ENCODE data around the gene OSER1.

The OSER1 gene

DNA sequence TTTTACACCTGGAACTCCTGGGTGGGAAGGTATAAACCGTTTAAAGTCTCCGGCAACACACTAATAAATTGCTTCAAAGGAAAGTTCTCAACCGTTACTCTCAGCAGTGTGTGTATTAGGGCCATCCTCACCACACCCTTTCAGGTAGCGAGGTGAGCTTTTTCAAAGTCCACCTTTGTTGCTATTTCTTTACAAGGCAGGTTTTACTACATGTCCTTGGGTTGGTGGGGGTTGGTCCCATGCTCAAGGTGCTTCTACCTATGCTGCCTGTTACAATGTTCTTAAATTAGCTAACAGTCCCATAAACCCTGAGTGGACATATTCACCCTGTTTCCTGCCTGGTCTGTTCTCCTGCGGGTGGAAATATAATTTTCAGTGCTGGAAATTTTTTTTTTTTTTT is 13.2 kb upstream of the OSER1 start:
- DNase-seq = no peak

- DNase-seq = no peak
These were observed 12.2 kb upstream of the OSER1 start for GRCh38 chr20:44222633-44223368.

DNA sequence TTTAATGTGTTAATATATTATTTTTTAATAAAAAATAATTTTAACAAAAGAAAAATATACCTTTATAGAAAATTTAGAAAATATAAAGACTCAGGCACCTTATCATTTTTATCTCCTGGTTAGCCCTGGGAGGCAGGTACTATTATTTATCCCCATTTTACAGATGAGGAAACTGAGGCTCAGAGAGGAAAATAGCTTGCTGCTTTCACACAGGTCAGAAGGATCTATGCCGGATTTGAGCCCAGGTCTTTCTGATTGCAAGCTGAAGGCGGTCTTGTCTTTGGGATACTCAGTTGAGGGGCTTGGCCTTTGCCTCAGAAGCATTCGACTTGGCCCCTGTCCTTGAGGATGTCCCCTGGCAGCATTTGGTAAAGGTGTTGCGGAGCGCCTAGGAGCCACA is 11.5 kb upstream of the OSER1 start:
- DNase-seq = no peak

DNA sequence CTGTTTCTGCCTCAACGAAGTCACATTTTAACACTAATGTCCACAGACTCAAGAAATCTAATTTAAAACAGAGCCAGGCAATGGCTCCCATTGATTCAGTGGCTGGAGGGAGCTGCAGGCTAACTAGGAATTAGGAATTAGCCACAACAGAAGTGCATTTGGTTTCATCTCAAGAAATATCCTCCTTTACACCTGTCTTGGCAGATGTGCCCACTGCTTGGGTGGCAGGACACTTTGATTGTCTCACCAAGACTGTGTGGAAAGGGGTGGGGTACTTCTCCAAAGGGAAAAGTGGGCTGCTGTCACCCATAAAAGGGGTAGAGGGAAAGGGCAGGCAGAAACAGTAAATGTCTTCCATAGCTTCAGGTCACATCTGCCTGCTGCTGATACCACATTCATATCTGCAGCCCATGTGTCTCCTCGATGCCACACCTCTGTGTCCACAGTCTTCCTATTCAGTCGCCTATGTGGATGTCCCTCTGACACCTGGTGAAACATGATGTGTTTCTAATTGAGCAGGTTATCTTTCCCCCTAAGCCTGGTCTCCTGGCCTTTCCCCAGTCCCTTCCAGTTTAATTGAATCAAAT is 10.9 kb upstream of the OSER1 start:
- no peak for DNase-seq

GRCh38 chr20:44219791-44220190 is 9.2 kb upstream of the OSER1 start:
- DNase-seq = no peak

DNA sequence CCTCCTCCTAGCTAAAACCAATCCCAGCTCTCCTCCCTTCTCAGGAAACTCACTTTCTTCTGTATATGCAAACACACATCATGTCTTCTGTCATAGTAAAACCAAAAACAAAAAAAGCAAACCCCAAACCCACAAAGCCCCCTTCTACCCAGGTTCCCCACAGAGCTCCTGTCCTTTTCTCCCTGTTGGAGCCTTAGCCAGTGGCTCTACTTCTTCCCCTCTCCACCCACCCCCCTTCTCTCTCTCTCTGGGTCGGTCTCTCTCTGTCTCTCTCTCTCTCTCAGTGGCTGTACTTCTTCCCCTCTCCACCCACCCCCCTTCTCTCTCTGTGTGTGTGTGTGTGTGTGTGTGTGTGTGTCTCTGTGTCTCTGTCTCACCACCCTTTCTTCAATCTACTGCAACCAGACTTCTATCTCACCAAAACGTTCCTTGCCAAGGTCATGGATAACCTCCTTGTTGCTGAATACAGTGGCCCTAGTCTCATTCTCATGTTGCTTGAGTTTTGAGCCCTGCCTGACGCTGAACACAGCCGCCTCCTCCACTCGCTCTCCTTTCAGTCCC is 8.7 kb upstream of the OSER1 start:
- peak; percentile 44 for DNase-seq

- DNase-seq = peak; percentile 66
These were observed 7.9 kb upstream of the OSER1 start for GRCh38 chr20:44218446-44218845.

DNA sequence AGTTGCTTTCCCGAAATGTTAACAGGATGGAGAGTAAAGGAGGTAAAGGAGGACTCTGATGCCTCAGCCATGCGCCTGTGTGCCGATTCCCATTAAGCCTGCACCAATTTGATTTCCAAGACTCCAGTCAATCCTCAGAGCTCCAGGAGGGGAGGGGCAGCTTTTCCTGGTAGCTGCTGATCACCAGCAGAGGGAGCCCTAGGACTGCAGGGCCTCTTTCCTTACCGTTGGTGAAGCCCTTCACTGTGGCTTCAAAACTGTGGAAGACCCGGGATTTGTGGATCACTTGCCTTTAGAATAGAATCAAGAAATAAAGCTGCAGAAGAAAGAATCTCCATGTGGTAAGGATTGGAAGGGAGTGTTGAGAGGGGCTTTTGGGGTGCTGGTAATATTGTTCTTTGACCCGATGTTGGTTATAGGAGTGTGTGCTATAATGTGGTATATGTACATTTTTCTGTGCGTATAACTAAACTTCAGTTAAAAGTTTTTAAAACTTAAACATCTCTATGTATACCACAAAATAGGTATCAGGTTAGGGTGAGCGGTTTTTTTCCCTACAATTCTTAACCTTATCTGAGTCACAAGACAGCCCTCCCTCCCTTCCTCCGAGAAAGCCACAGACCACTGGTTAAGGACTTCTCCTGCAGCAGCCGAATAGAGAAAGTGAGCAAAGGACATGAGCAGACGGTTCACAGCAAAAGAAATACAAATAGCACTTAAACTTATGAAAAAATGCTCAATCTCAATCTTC is 6.9 kb upstream of the OSER1 start:
- DNase-seq = peak; percentile 80

GRCh38 chr20:44215125-44215524 is 4.6 kb upstream of the OSER1 start:
- peak; percentile 74 for DNase-seq

GRCh38 chr20:44212792-44213191 is 2.2 kb upstream of the OSER1 start:
- DNase-seq = no peak

- DNase-seq = peak; percentile 6
These were observed 837 bp upstream of the OSER1 start for GRCh38 chr20:44211177-44212039.

- no peak for DNase-seq
These were observed 725 bp downstream of the OSER1 start for GRCh38 chr20:44209686-44210405.

DNA sequence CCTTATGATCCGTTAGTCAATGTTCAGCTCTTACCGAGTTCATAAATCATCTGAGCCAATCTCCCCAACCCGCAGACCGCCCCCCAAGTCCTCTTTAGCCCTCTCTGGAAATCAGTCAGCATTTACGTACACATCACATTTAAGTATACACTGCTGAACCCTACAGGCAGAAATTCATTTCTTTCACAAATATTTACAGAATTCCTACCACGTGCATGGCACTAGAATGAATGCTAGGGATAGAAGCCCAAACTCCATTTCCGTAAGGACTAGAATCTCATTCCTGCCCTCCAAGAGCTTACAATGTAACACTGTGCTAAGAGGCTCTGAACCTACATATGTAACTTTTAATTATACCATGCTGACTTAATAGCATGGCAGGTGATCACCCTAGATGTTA is 1.8 kb downstream of the OSER1 start:
- no peak for DNase-seq

- no peak for DNase-seq
These were observed 2.4 kb downstream of the OSER1 start for GRCh38 chr20:44208165-44208564.

GRCh38 chr20:44207126-44207723 is 3.3 kb downstream of the OSER1 start:
- no peak for DNase-seq

GRCh38 chr20:44206132-44206531 is 4.4 kb downstream of the OSER1 start:
- DNase-seq = no peak

DNA sequence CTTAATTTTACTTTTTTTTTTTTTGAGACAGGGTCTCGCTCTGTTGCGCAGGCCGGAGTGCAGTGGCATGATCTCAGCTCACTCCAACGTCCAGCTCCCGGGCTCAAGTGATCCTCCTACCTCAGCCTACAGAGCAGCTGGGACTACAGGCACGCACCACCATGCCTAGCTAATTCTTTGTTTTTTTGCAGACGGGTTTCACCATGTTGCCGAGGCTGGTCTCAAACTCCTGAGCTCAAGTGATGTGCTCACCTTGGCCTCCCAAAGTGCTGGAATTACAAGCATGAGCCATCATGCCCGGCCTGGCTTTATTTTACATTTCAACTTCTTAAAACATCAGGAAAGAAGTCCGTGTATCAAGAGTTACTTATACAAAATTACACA is 5.7 kb downstream of the OSER1 start:
- DNase-seq = no peak

DNA sequence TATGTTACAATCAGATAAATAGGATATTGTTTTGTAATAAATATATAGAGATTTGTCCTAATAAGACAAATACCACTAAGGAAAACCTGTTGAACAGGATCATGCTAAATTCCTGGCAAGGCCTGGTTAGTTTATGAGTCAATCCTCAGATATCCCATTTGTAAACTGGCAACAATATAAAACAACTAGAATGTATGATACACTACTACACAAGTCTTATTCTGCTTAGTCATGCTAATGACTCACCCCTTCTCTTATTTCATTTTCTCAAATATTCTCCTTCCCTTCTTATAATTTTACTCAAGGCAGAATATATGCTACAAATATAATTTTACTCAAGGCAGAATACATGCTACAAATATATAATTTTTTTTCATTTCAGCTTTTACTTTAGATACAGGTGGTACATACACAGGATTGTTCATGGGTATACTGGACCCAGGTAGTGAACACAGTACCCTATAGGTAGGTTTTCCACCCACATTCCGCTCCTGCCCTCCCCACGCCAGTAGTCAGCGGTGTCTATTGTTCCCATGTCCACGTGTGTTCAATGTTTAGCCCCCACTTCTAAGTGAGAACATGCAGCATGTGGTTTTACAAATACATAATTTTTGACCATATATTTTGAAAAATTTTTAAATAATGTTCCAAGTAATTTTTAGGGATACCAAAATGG is 6.3 kb downstream of the OSER1 start:
- no peak for DNase-seq

DNA sequence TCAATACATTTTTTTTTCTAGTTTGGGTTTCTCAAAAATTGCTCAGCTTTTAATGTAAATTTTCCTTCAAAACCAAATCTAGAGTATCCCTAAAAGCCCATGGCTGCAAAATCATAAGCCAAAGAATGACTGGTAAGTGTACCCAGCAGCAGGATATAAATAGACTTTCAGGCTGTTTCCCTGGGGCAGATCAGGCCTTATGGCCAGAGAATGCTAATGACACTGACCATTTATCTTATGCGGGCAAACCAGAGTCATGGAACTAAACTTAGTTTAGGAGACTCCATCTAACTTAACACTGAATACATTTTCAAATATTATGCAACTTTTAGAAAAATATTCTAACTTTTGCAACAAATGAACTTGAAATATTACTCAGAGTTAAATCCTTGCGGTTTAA is 7.4 kb downstream of the OSER1 start:
- no peak for DNase-seq

DNA sequence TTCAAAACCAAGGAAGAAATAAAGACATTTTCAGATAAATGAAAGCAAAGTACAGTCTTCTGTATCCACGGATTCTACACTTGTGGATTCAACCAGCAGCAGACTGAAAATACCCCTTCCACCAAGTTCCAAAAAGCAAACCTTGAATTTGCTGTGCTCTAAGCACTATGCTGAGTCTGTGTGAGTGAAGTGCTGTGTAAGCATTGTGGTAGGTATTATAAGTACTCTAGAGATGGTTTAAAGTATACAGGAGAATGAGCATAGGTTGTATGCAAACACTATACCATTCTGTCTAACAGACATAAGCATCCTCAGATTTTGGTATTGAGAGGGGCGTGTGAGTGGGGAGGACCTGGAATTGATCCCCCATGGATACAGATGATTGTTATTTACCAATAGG is 9.6 kb downstream of the OSER1 start:
- no peak for DNase-seq

- DNase-seq = no peak
These were observed 10.2 kb downstream of the OSER1 start for GRCh38 chr20:44200371-44200770.
